Measurements from ENCODE around the gene CYP46A1.

CYP46A1 gene

GRCh38 chr14:99684410-99684934 is 374 bp downstream of the CYP46A1 start:
- no peaks in the 10 kb centered on the region for H3K9me3 Mint-ChIP-seq
- peaks cover 40% of the 10 kb centered on the region for H3K27me3 Mint-ChIP-seq (ENCODE audit: low read depth)
- H3K4me1 Mint-ChIP-seq (ENCODE audit: low read depth), result peaks cover 2% of the 10 kb centered on the region
- no peaks in the 10 kb centered on the region for H3K36me3 Mint-ChIP-seq (ENCODE audit: low read depth)
- no peak overlapping the region for H3K4me3 Mint-ChIP-seq
- no peak for DNase-seq (ENCODE audit: low spot score)
- H3K27ac Mint-ChIP-seq, result no peak overlapping the region

DNA sequence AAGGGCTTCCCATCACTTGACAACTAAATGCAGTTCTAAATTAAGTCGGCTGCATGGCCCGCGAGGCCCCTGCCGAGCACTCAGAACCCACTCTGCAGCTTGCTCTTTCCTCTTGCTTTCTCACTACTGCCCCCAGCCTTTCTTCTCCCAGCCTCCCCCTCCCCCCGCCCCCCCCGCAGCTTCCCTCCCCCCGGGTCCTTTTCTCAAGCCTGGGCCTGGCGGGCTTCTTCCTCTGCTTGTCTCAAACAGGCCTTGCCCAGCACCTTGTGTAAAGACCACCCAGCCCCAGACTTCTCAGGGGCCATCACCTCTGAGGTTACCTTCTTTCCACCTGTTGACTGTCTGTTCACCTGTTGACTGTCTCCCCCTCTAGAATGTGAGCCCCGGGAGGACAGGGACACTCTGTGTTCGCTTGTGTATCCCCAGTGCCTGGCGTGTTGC is 1.1 kb downstream of the CYP46A1 start:
- no peaks in the 10 kb centered on the region for H3K9me3 Mint-ChIP-seq
- H3K4me3 Mint-ChIP-seq, result peak overlapping the region; percentile 54
- peak overlapping the region; percentile 27 for H3K27ac Mint-ChIP-seq
- H3K36me3 Mint-ChIP-seq (ENCODE audit: low read depth), result no peaks in the 10 kb centered on the region
- no peak for DNase-seq (ENCODE audit: low spot score)
- peaks cover 47% of the 10 kb centered on the region for H3K27me3 Mint-ChIP-seq (ENCODE audit: low read depth)
- H3K4me1 Mint-ChIP-seq (ENCODE audit: low read depth), result peaks cover 2% of the 10 kb centered on the region

GRCh38 chr14:99685596-99685995 is 1.5 kb downstream of the CYP46A1 start:
- no peak for DNase-seq (ENCODE audit: low spot score)
- H3K4me3 Mint-ChIP-seq, result peak overlapping the region; percentile 54
- H3K4me1 Mint-ChIP-seq (ENCODE audit: low read depth), result peaks cover 2% of the 10 kb centered on the region
- H3K27me3 Mint-ChIP-seq (ENCODE audit: low read depth), result peaks cover 50% of the 10 kb centered on the region
- H3K36me3 Mint-ChIP-seq (ENCODE audit: low read depth), result no peaks in the 10 kb centered on the region
- H3K9me3 Mint-ChIP-seq, result no peaks in the 10 kb centered on the region
- H3K27ac Mint-ChIP-seq, result no peak overlapping the region

GRCh38 chr14:99686557-99687283 is 2.6 kb downstream of the CYP46A1 start:
- Mint-ChIP-seq H3K27me3 (ENCODE audit: low read depth) (peaks cover 50% of the 10 kb centered on the region), H3K27ac (no peak overlapping the region), H3K9me3 (no peaks in the 10 kb centered on the region), H3K4me1 (ENCODE audit: low read depth) (peaks cover 2% of the 10 kb centered on the region), H3K36me3 (ENCODE audit: low read depth) (no peaks in the 10 kb centered on the region), H3K4me3 (no peak overlapping the region)
- DNase-seq (ENCODE audit: low spot score), result no peak

DNA sequence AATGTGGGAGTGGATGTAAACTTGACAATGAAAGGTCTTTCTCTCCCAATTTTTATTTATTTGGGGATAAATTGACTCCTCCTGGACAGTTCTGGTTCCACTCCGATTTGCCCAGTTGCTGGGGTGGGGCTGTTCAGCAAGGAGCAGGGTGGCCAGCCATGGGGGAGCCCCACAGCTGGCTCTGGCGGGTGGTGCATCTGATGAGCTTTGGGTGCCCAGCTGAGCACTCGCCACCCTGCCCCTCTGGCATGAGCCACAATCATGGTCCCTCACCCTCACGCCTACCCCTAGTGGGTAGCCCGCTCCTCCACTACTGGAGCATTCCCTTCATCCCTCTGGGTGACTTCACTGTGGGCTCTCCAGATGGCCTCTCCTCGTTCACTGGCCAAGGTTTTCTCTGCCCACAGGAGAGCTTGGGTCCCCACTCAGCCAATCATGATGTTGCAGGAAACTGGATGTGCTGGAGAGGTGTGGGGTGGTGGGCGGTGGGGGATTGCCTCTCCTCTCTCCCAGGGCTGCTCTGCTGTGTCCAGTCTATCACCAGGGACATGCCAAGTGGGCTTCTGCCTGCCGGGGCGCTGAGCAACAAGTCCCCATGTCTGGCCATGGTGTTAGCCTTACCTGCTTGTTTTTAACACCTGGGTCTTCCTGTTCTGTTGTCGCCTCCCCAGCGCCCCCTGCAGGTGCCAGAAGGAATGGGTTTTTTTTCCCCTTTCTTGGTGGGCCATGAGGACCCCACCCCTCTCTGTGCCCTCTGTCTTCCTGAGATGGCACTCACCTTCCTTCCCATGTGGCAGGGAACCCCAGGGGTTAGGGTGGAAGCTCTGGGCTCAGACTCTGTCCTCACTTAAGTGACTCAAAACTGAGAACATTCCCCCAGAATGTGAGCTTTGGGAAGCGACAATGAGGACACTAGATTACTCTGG is 3.4 kb downstream of the CYP46A1 start:
- DNase-seq (ENCODE audit: low spot score), result no peak
- H3K36me3 Mint-ChIP-seq (ENCODE audit: low read depth), result no peaks in the 10 kb centered on the region
- H3K4me3 Mint-ChIP-seq, result no peak overlapping the region
- no peaks in the 10 kb centered on the region for H3K9me3 Mint-ChIP-seq
- peaks cover 52% of the 10 kb centered on the region for H3K27me3 Mint-ChIP-seq (ENCODE audit: low read depth)
- H3K27ac Mint-ChIP-seq, result no peak overlapping the region
- peaks cover 2% of the 10 kb centered on the region for H3K4me1 Mint-ChIP-seq (ENCODE audit: low read depth)

DNA sequence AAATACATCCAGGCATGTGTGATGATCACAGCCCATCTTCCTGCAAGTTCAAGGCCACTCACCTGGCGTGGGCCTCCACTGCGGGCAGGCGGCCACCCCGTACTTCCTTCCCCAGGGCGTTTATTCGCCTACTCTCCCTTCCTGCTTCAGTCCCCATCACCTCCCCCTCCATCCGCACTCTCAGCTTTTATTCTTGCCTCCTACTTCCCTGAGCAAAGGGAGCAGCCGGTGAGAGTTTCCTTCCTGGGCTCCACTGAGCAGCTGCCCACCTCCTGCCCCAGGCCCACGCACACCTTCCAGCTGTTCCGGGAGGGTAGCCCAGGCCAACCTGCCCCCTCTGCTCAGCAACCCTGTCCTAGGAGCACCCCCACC is 4.1 kb downstream of the CYP46A1 start:
- H3K27me3 Mint-ChIP-seq (ENCODE audit: low read depth), result peaks cover 52% of the 10 kb centered on the region
- no peaks in the 10 kb centered on the region for H3K9me3 Mint-ChIP-seq
- no peak overlapping the region for H3K27ac Mint-ChIP-seq
- DNase-seq (ENCODE audit: low spot score), result no peak
- no peak overlapping the region for H3K4me3 Mint-ChIP-seq
- H3K4me1 Mint-ChIP-seq (ENCODE audit: low read depth), result no peaks in the 10 kb centered on the region
- H3K36me3 Mint-ChIP-seq (ENCODE audit: low read depth), result no peaks in the 10 kb centered on the region

GRCh38 chr14:99688629-99689028 is 4.5 kb downstream of the CYP46A1 start:
- no peak overlapping the region for H3K4me3 Mint-ChIP-seq
- H3K27ac Mint-ChIP-seq, result no peak overlapping the region
- H3K4me1 Mint-ChIP-seq (ENCODE audit: low read depth), result no peaks in the 10 kb centered on the region

DNA sequence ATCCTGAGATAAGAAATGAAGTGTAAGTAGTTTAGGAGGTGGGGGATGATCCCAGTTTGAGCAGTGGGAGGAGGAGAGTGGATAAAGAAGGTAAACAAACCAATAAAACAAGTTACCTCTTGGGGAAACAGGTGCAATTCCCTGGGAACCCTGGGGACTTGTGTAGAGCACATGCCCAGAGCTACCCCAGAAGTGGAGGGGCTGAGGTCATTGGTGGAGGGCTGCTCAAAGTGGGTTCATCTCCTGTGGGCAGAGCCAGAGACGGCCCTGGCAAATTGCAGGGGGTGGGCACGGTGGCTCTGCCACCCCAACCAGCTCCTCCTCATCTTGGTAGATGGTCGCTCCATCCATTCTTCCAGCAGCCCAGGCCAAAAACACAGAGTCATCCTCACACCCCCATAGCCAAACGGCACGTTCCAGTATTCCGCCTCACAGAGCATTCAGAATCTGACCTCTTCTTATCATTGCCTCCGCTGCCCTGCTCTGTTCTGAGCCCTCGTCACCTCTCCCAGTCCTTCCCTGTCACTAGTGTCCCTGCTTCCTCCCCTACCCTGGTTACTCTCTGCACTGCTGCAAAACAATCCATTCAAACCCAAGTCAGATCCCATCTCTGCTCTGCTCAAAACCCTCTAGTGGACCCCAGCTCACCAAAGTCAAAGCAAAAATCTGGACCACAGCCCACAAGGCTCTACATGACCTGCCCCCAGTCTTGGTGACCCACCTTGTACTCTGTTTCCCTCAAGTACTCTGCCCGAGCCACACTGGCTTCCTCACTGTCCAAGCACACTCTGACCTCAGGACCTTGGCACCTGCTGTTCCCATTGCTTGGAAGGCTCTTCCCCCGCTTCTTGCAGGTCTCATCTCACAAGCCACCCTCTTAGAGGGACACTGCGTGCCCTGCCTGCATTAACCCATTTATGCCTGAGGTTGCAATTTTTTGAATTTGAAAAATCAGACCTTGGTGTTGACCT is 5.5 kb downstream of the CYP46A1 start:
- Mint-ChIP-seq H3K4me3 (no peak overlapping the region), H3K27ac (no peak overlapping the region), H3K27me3 (ENCODE audit: low read depth) (peaks cover 60% of the 10 kb centered on the region), H3K4me1 (ENCODE audit: low read depth) (no peaks in the 10 kb centered on the region), H3K36me3 (ENCODE audit: low read depth) (no peaks in the 10 kb centered on the region), H3K9me3 (no peaks in the 10 kb centered on the region)
- DNase-seq (ENCODE audit: low spot score), result peak; percentile 2

More at GRCh38 chr14:99688629-99689028, 4.5 kb downstream of the CYP46A1 start:
- H3K27me3 Mint-ChIP-seq (ENCODE audit: low read depth), result peaks cover 52% of the 10 kb centered on the region
- no peaks in the 10 kb centered on the region for H3K9me3 Mint-ChIP-seq
- no peaks in the 10 kb centered on the region for H3K36me3 Mint-ChIP-seq (ENCODE audit: low read depth)
- no peak for DNase-seq (ENCODE audit: low spot score)

GRCh38 chr14:99690636-99691035 is 6.5 kb downstream of the CYP46A1 start:
- Mint-ChIP-seq H3K27me3 (ENCODE audit: low read depth) (peaks cover 57% of the 10 kb centered on the region), H3K27ac (no peak overlapping the region), H3K36me3 (ENCODE audit: low read depth) (no peaks in the 10 kb centered on the region), H3K4me3 (no peak overlapping the region), H3K9me3 (no peaks in the 10 kb centered on the region), H3K4me1 (ENCODE audit: low read depth) (no peaks in the 10 kb centered on the region)
- DNase-seq (ENCODE audit: low spot score), result peak; percentile 2

DNA sequence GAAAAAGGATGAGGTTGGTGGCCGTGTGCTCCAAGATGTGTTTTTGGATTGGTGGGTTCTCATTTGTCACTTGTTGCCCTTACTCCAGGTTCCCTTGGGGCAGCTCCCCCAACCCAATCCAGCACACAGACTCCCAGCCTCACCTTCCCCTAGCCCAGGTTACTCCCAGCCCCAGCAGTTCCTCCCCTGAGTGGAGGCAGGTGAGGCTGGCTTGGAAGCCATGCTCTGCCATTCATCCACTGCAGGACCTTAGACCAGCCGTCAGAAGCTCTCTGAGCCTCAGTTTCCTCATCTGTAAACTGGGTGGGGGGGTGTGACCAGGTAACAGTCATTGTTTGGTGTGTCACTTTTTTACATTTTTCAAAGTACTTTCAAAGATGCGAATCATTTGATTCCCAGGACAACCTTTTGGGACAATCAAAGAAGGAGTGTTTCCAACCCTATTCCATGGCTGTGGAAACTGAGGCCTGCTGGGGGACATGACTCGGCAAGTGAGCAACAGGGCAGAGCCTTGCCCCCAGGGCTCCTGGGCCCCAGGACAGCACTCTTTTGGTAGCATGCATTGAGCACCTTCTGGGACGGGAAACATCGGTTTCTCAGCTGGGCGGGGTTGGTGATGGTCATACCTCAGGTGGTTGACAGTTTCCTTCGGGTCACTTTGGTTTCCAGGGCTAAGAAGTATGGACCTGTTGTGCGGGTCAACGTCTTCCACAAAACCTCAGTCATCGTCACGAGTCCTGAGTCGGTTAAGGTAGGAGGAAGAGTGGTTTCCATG is 7.2 kb downstream of the CYP46A1 start:
- Mint-ChIP-seq H3K36me3 (ENCODE audit: low read depth) (no peaks in the 10 kb centered on the region), H3K4me3 (no peak overlapping the region), H3K27me3 (ENCODE audit: low read depth) (peaks cover 54% of the 10 kb centered on the region), H3K27ac (no peak overlapping the region), H3K4me1 (ENCODE audit: low read depth) (no peaks in the 10 kb centered on the region), H3K9me3 (no peaks in the 10 kb centered on the region)
- DNase-seq (ENCODE audit: low spot score), result peak; percentile 1

GRCh38 chr14:99693918-99694317 is 9.8 kb downstream of the CYP46A1 start:
- Mint-ChIP-seq H3K36me3 (ENCODE audit: low read depth) (no peaks in the 10 kb centered on the region), H3K9me3 (no peaks in the 10 kb centered on the region), H3K27ac (no peak overlapping the region), H3K4me3 (no peak overlapping the region), H3K27me3 (ENCODE audit: low read depth) (peaks cover 36% of the 10 kb centered on the region), H3K4me1 (ENCODE audit: low read depth) (no peaks in the 10 kb centered on the region)
- no peak for DNase-seq (ENCODE audit: low spot score)

- DNase-seq (ENCODE audit: low spot score), result no peak
- peaks cover 24% of the 10 kb centered on the region for H3K27me3 Mint-ChIP-seq (ENCODE audit: low read depth)
- H3K9me3 Mint-ChIP-seq, result no peaks in the 10 kb centered on the region
- H3K4me3 Mint-ChIP-seq, result no peak overlapping the region
- no peaks in the 10 kb centered on the region for H3K36me3 Mint-ChIP-seq (ENCODE audit: low read depth)
- H3K27ac Mint-ChIP-seq, result no peak overlapping the region
- peaks cover 4% of the 10 kb centered on the region for H3K4me1 Mint-ChIP-seq (ENCODE audit: low read depth)
Observed at GRCh38 chr14:99696929-99697328, 12.8 kb downstream of the CYP46A1 start.

DNA sequence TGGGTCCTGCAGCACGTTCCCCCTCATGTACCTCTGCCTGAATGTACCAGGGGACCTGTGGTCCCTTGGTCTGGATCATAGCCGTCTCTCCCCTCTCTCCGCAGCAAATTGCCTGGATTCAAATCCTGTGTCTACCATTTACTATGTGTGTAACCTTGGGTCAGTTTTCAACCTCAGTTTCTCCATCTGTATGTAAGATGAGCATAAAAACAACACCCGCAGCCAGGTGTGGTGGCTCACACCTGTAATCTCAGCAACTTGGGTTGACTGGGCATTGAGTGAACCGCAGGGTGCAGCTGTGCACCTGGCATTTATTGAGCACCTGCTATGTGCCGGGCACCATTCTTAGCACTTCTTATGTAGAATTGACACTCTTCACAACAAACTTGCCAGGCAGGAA is 14.1 kb downstream of the CYP46A1 start:
- Mint-ChIP-seq H3K27ac (no peak overlapping the region), H3K9me3 (peaks cover 6% of the 10 kb centered on the region), H3K27me3 (ENCODE audit: low read depth) (peaks cover 22% of the 10 kb centered on the region), H3K4me3 (no peak overlapping the region), H3K4me1 (ENCODE audit: low read depth) (peaks cover 4% of the 10 kb centered on the region), H3K36me3 (ENCODE audit: low read depth) (no peaks in the 10 kb centered on the region)
- DNase-seq (ENCODE audit: low spot score), result no peak
